Activated T-cell treated with anti-CD3 and anti-CD28 coated beads, Interleukin-2, amount 50 U/mL, for 24 hours (primary cell): ENCODE data around the gene SEPTIN2.

ENCODE experiments used
- DNase-seq: peaks from one replicate; pipeline ENCODE4 v3.0.0-alpha.2; 2020
- H3K27ac Mint-ChIP-seq: 2 replicates; pipeline ENCODE4 v1.8.0; 2020; ENCODE audit warnings: mild to moderate bottlenecking, mixed read lengths
- H3K27me3 Mint-ChIP-seq: 2 replicates; pipeline ENCODE4 v1.8.0; 2020; ENCODE audit warnings: mixed read lengths
- H3K36me3 Mint-ChIP-seq: 2 replicates; pipeline ENCODE4 v1.8.0; 2020; ENCODE audit warnings: low read depth, mixed read lengths
- H3K4me1 Mint-ChIP-seq: 2 replicates; pipeline ENCODE4 v1.8.0; 2020; ENCODE audit warnings: low read depth, mixed read lengths
- H3K4me3 Mint-ChIP-seq: 2 replicates; pipeline ENCODE4 v1.8.0; 2020; ENCODE audit warnings: mild to moderate bottlenecking, moderate library complexity, mixed read lengths
- H3K9me3 Mint-ChIP-seq: 2 replicates; pipeline ENCODE4 v1.8.0; 2020; ENCODE audit warnings: mixed read lengths

The SEPTIN2 gene

GRCh38 chr2:241315879-241316631 lies at the start of gene SEPTIN2:
Gene SEPTIN2 (plus strand): TSS chr2:241315925. CDS start chr2:241324233, 8,308 bp downstream.
- peak within 1 kb of the TSS; percentile 100 for H3K4me3 Mint-ChIP-seq

GRCh38 chr2:241267249-241268067 lies 48.3 kb upstream of the SEPTIN2 start:
- DNase-seq = no peak
- Mint-ChIP-seq H3K4me3 (no peak overlapping the region), H3K4me1 (peaks cover 36% of the 10 kb centered on the region), H3K36me3 (peaks cover 75% of the 10 kb centered on the region), H3K27ac (peak overlapping the region; percentile 68), H3K9me3 (no peaks in the 10 kb centered on the region), H3K27me3 (no peaks in the 10 kb centered on the region)

More at GRCh38 chr2:241315879-241316631, at the start of gene SEPTIN2:
- peaks cover 73% of the 10 kb centered on the region for H3K4me1 Mint-ChIP-seq
- peak within 1 kb of the TSS; percentile 100 for H3K27ac Mint-ChIP-seq
- peaks cover 80% of the 10 kb centered on the region for H3K36me3 Mint-ChIP-seq
- H3K27me3 Mint-ChIP-seq = no peaks in the 10 kb centered on the region
- no peaks in the 10 kb centered on the region for H3K9me3 Mint-ChIP-seq
- no peak for DNase-seq

- H3K4me1 Mint-ChIP-seq = peaks cover 41% of the 10 kb centered on the region
- H3K4me3 Mint-ChIP-seq = no peak overlapping the region
- DNase-seq = no peak
- peak overlapping the region; percentile 41 for H3K27ac Mint-ChIP-seq
- no peaks in the 10 kb centered on the region for H3K27me3 Mint-ChIP-seq
- peaks cover 67% of the 10 kb centered on the region for H3K36me3 Mint-ChIP-seq
- no peaks in the 10 kb centered on the region for H3K9me3 Mint-ChIP-seq
Observed at GRCh38 chr2:241268306-241268705, 47.4 kb upstream of the SEPTIN2 start.

GRCh38 chr2:241268716-241269445 lies 46.8 kb upstream of the SEPTIN2 start:
- Mint-ChIP-seq H3K4me1 (peaks cover 46% of the 10 kb centered on the region), H3K27ac (peak overlapping the region; percentile 41), H3K4me3 (no peak overlapping the region)

GRCh38 chr2:241269707-241270520 lies 45.8 kb upstream of the SEPTIN2 start:
- no peaks in the 10 kb centered on the region for H3K9me3 Mint-ChIP-seq
- no peak for DNase-seq
- H3K27me3 Mint-ChIP-seq = no peaks in the 10 kb centered on the region
- peaks cover 56% of the 10 kb centered on the region for H3K36me3 Mint-ChIP-seq
- no peak overlapping the region for H3K4me3 Mint-ChIP-seq
- H3K27ac Mint-ChIP-seq = peak overlapping the region; percentile 34
- peaks cover 50% of the 10 kb centered on the region for H3K4me1 Mint-ChIP-seq

More at GRCh38 chr2:241268716-241269445, 46.8 kb upstream of the SEPTIN2 start:
- DNase-seq = no peak
- H3K9me3 Mint-ChIP-seq = no peaks in the 10 kb centered on the region
- no peaks in the 10 kb centered on the region for H3K27me3 Mint-ChIP-seq
- H3K36me3 Mint-ChIP-seq = peaks cover 64% of the 10 kb centered on the region

GRCh38 chr2:241270531-241270930 lies 45.2 kb upstream of the SEPTIN2 start:
- Mint-ChIP-seq H3K27me3 (no peaks in the 10 kb centered on the region), H3K27ac (peak overlapping the region; percentile 91)

GRCh38 chr2:241271706-241272302 lies 43.9 kb upstream of the SEPTIN2 start:
- peaks cover 50% of the 10 kb centered on the region for H3K4me1 Mint-ChIP-seq
- peak overlapping the region; percentile 91 for H3K27ac Mint-ChIP-seq
- peaks cover 3% of the 10 kb centered on the region for H3K9me3 Mint-ChIP-seq
- peak overlapping the region; percentile 83 for H3K4me3 Mint-ChIP-seq
- H3K27me3 Mint-ChIP-seq = no peaks in the 10 kb centered on the region
- peak; percentile 72 for DNase-seq
- peaks cover 53% of the 10 kb centered on the region for H3K36me3 Mint-ChIP-seq

More at GRCh38 chr2:241270531-241270930, 45.2 kb upstream of the SEPTIN2 start:
- Mint-ChIP-seq H3K36me3 (peaks cover 55% of the 10 kb centered on the region), H3K9me3 (peaks cover 3% of the 10 kb centered on the region), H3K4me3 (peak overlapping the region; percentile 83), H3K4me1 (peaks cover 50% of the 10 kb centered on the region)
- no peak for DNase-seq

GRCh38 chr2:241272303-241273209 lies 43.2 kb upstream of the SEPTIN2 start:
- H3K4me3 Mint-ChIP-seq = peak overlapping the region; percentile 77
- H3K27me3 Mint-ChIP-seq = no peaks in the 10 kb centered on the region
- peaks cover 51% of the 10 kb centered on the region for H3K36me3 Mint-ChIP-seq
- peak overlapping the region; percentile 49 for H3K27ac Mint-ChIP-seq
- H3K9me3 Mint-ChIP-seq = peaks cover 3% of the 10 kb centered on the region
- peaks cover 48% of the 10 kb centered on the region for H3K4me1 Mint-ChIP-seq
- peak; percentile 74 for DNase-seq

GRCh38 chr2:241273210-241274020 lies 42.3 kb upstream of the SEPTIN2 start:
- peaks cover 45% of the 10 kb centered on the region for H3K4me1 Mint-ChIP-seq
- peaks cover 43% of the 10 kb centered on the region for H3K36me3 Mint-ChIP-seq
- no peak for DNase-seq
- peaks cover 3% of the 10 kb centered on the region for H3K9me3 Mint-ChIP-seq
- peak overlapping the region; percentile 49 for H3K27ac Mint-ChIP-seq
- H3K4me3 Mint-ChIP-seq = peak overlapping the region; percentile 77
- no peaks in the 10 kb centered on the region for H3K27me3 Mint-ChIP-seq

GRCh38 chr2:241274127-241274526 lies 41.6 kb upstream of the SEPTIN2 start:
- peaks cover 40% of the 10 kb centered on the region for H3K4me1 Mint-ChIP-seq

GRCh38 chr2:241275504-241275903 lies 40.2 kb upstream of the SEPTIN2 start:
- Mint-ChIP-seq H3K4me3 (no peak overlapping the region), H3K27me3 (no peaks in the 10 kb centered on the region), H3K4me1 (peaks cover 37% of the 10 kb centered on the region), H3K9me3 (peaks cover 3% of the 10 kb centered on the region), H3K36me3 (peaks cover 34% of the 10 kb centered on the region), H3K27ac (no peak overlapping the region)
- DNase-seq = no peak

More at GRCh38 chr2:241274127-241274526, 41.6 kb upstream of the SEPTIN2 start:
- H3K36me3 Mint-ChIP-seq = peaks cover 36% of the 10 kb centered on the region
- no peak overlapping the region for H3K27ac Mint-ChIP-seq
- no peaks in the 10 kb centered on the region for H3K27me3 Mint-ChIP-seq
- DNase-seq = no peak
- H3K9me3 Mint-ChIP-seq = peaks cover 3% of the 10 kb centered on the region
- H3K4me3 Mint-ChIP-seq = no peak overlapping the region

- Mint-ChIP-seq H3K9me3 (peaks cover 3% of the 10 kb centered on the region), H3K4me3 (no peak overlapping the region), H3K4me1 (peaks cover 36% of the 10 kb centered on the region), H3K27me3 (no peaks in the 10 kb centered on the region), H3K36me3 (peaks cover 34% of the 10 kb centered on the region), H3K27ac (no peak overlapping the region)
- DNase-seq = no peak
Observed at GRCh38 chr2:241275910-241276309, 39.8 kb upstream of the SEPTIN2 start.
